Esophagus squamous epithelium (tissue), 5 donors: Measurements from ENCODE around the gene CFAP92. TPM values are rescaled to one million over a fixed set of nuclear protein-coding genes. Genes with fewer than 3 reads are reported as not detected.

Experiments used
- DNase-seq: peaks from one replicate; lab custom pipeline; 2025; lab: John Stamatoyannopoulos, UW
- H3K27ac ChIP-seq, 4 donors: fragments of 200-600 bp; sonication (generic); one replicate each; pipeline ENCODE4 v1.5.1; 2016 to 2019; ENCODE audit warnings: mild to moderate bottlenecking in 1 of 4
- H3K27me3 ChIP-seq, 4 donors: fragments of 200-600 bp; sonication (generic); 1 replicate in 3 of 4; 2 replicates in 1 of 4; pipeline versions ENCODE4 v1.5.1 to v1.6.0; 2017 to 2021; ENCODE audit warnings: antibody characterized with exemption in 1 of 4
- H3K36me3 ChIP-seq, 3 donors: fragments of 200-600 bp; sonication (generic); one replicate each; pipeline ENCODE4 v1.5.1; 2016 to 2019
- H3K4me1 ChIP-seq, 3 donors: fragments of 200-600 bp; sonication (generic); one replicate each; pipeline ENCODE4 v1.5.1; 2017 to 2019
- H3K4me3 ChIP-seq, 4 donors: fragments of 200-600 bp; sonication (generic); 1 replicate in 3 of 4; 2 replicates in 1 of 4; pipeline ENCODE4 v1.5.1; 2016 to 2019; ENCODE audit warnings: mild to moderate bottlenecking in 2 of 4, moderate library complexity in 1 of 4
- H3K9me3 ChIP-seq, 3 donors: fragments of 200-600 bp; sonication (generic); one replicate each; pipeline ENCODE4 v1.5.1; 2016 to 2019
- CTCF ChIP-seq, 6 experiments: fragments of 450-650 bp in 4 of 6; fragments of 200-600 bp in 2 of 6; sonication (generic) in 2 of 6; IDR thresholded peaks; one replicate each; pipeline ENCODE4 v1.5.1; 2016 to 2019; ENCODE audit warnings: antibody characterized with exemption in 6 of 6, mild to moderate bottlenecking in 4 of 6, moderate library complexity in 4 of 6
- POLR2A ChIP-seq, 4 donors: fragments of 450-650 bp; IDR thresholded peaks; one replicate each; pipeline ENCODE4 v1.6.1; 2017; ENCODE audit warnings: antibody characterized with exemption in 4 of 4, mild to moderate bottlenecking in 4 of 4, moderate library complexity in 3 of 4
- WGBS, 2 donors: methylation state at CpG; one replicate each; pipeline ENCODE4 v1.1.5; 2018; 5-methylcytosine and 5-hydroxymethylcytosine counted together
- intact Hi-C: fragments of 100-400 bp; cut with DNase I; formaldehyde crosslinking; loops from one replicate; pipeline ENCODE4 v1.15.0; 2022
- total RNA-seq, 4 donors: library from RNA; depleted of rRNA; stranded (reverse); fragments of >200 nt; gene quantifications; one replicate each; pipeline ENCODE4 v1.1.0, GENCODE V29; 2016
- donor health status: DM: yes; HTN: yes; CAD: no.

The CFAP92 gene
- total RNA-seq, 4 donors from 2014 or later = 0.40 to 1.4 (median 0.98) TPM

GRCh38 chr3:129000742-129001100 is 6.8 kb upstream of the CFAP92 start:
- no peaks in the 10 kb centered on the region for H3K9me3 ChIP-seq
- intact Hi-C loops = no loop called here

GRCh38 chr3:128999102-128999501 is 5.2 kb upstream of the CFAP92 start:
- TF ChIP-seq POLR2A (IDR thresholded peaks at IDR 0.05) (no peak), CTCF (IDR thresholded peaks at IDR 0.05) (no peak)
- peaks cover 26 to 45% (median 28%) of the 10 kb centered on the region in 3 donors for H3K4me1 ChIP-seq
- no peak overlapping the region for H3K27ac ChIP-seq
- H3K36me3 ChIP-seq = no peaks in the 10 kb centered on the region
- 54 to 70% methylated on average over 4 to 5 of the region's 5 CpGs for WGBS, 2 donors
- H3K4me3 ChIP-seq = no peak overlapping the region
- intact Hi-C loops = no loop called here
- H3K27me3 ChIP-seq = peaks cover 0 to 59% (median 11%) of the 10 kb centered on the region in 4 donors
- DNase-seq = no peak
- no peaks in the 10 kb centered on the region for H3K9me3 ChIP-seq

More at GRCh38 chr3:129000742-129001100, 6.8 kb upstream of the CFAP92 start:
- DNase-seq = no peak
- Histone ChIP-seq H3K36me3 (no peaks in the 10 kb centered on the region), H3K27ac (peak overlapping the region; percentile 68 to 88 (median 82)), H3K4me3 (peak overlapping the region; percentile 30 to 72 (median 54)), H3K27me3 (peaks cover 0 to 75% (median 11%) of the 10 kb centered on the region in 4 donors), H3K4me1 (peaks cover 29 to 54% (median 33%) of the 10 kb centered on the region in 3 donors)
- 19 to 34% methylated on average over 6 to 9 of the region's 15 CpGs for WGBS, 2 donors
- TF ChIP-seq POLR2A (IDR thresholded peaks at IDR 0.05) (no peak), CTCF (IDR thresholded peaks at IDR 0.05) (no peak)

- peaks cover 29 to 45% (median 32%) of the 10 kb centered on the region in 3 donors for H3K4me1 ChIP-seq
- no peak for DNase-seq
- H3K4me3 ChIP-seq = no peak overlapping the region
- TF ChIP-seq POLR2A (IDR thresholded peaks at IDR 0.05) (no peak), CTCF (IDR thresholded peaks at IDR 0.05) (no peak)
- 65 to 77% methylated on average over 3 of the region's 3 CpGs for WGBS, 2 donors
- H3K36me3 ChIP-seq = no peaks in the 10 kb centered on the region
- H3K27me3 ChIP-seq = peaks cover 0 to 57% (median 11%) of the 10 kb centered on the region in 4 donors
- no peak overlapping the region for H3K27ac ChIP-seq
- H3K9me3 ChIP-seq = no peaks in the 10 kb centered on the region
- intact Hi-C loops = no loop called here
These were observed 4.7 kb upstream of the CFAP92 start for GRCh38 chr3:128998561-128998960.

GRCh38 chr3:128997486-128998133 is 3.7 kb upstream of the CFAP92 start:
- H3K36me3 ChIP-seq = no peaks in the 10 kb centered on the region
- DNase-seq = no peak
- no peaks in the 10 kb centered on the region for H3K9me3 ChIP-seq
- intact Hi-C loops = no loop called here
- TF ChIP-seq POLR2A (IDR thresholded peaks at IDR 0.05) (no peak), CTCF (IDR thresholded peaks at IDR 0.05) (no peak)
- H3K27ac ChIP-seq = no peak overlapping the region
- no peak overlapping the region for H3K4me3 ChIP-seq
- peaks cover 28 to 44% (median 29%) of the 10 kb centered on the region in 3 donors for H3K4me1 ChIP-seq
- WGBS, 2 donors = 72% methylated on average over 4 of the region's 4 CpGs
- H3K27me3 ChIP-seq = peaks cover 0 to 57% (median 10%) of the 10 kb centered on the region in 4 donors

- no peak for TF ChIP-seq POLR2A (IDR thresholded peaks at IDR 0.05)
- no peak for TF ChIP-seq CTCF (IDR thresholded peaks at IDR 0.05)
- Histone ChIP-seq H3K4me3 (no peak overlapping the region), H3K9me3 (no peaks in the 10 kb centered on the region), H3K27me3 (peaks cover 0 to 54% (median 6%) of the 10 kb centered on the region in 4 donors), H3K4me1 (peaks cover 20 to 35% (median 28%) of the 10 kb centered on the region in 3 donors), H3K27ac (no peak overlapping the region), H3K36me3 (no peaks in the 10 kb centered on the region)
- WGBS, 2 donors = 58 to 88% methylated on average over 3 to 4 of the region's 5 CpGs
- intact Hi-C loops = no loop called here
- no peak for DNase-seq
These were observed 2.9 kb upstream of the CFAP92 start for GRCh38 chr3:128996726-128997125.
